Neural crest cell (in vitro differentiated cells): Measurements from ENCODE around the gene PCBP3. TPM values are rescaled to one million over a fixed set of nuclear protein-coding genes. Genes with fewer than 3 reads are reported as not detected.

Source experiments
- DNase-seq: peaks from one replicate; pipeline ENCODE4 v3.0.0; 2021; ENCODE audit warnings: low read depth, mixed read lengths, low spot score
- H3K27ac Mint-ChIP-seq: one replicate; pipeline ENCODE4 v1.8.0; 2021; ENCODE audit warnings: mild to moderate bottlenecking, mixed read lengths; ENCODE audit not compliant: unreplicated experiment
- H3K27me3 Mint-ChIP-seq: 2 replicates; pipeline ENCODE4 v1.8.0; 2021; ENCODE audit warnings: low read depth, mild to moderate bottlenecking, mixed read lengths
- H3K36me3 Mint-ChIP-seq: 2 replicates; pipeline ENCODE4 v1.8.0; 2021; ENCODE audit warnings: low read depth, mild to moderate bottlenecking, mixed read lengths
- H3K4me1 Mint-ChIP-seq: 2 replicates; pipeline ENCODE4 v1.8.0; 2021; ENCODE audit warnings: mixed read lengths
- H3K4me3 Mint-ChIP-seq: one replicate; pipeline ENCODE4 v1.8.0; 2021; ENCODE audit warnings: mild to moderate bottlenecking, mixed read lengths
- H3K9me3 Mint-ChIP-seq: 2 replicates; pipeline ENCODE4 v1.8.0; 2021; ENCODE audit warnings: mixed read lengths
- CTCF ChIP-seq: fragments of 200-600 bp; sonication (generic); conservative IDR thresholded peaks from 2 replicates; pipeline ENCODE4 v1.5.0; 2021; ENCODE audit warnings: antibody characterized with exemption, mild to moderate bottlenecking
- total RNA-seq: library from RNA; stranded (reverse); gene quantifications from 2 replicates; pipeline ENCODE4 v1.2.1, GENCODE V29; 2021

PCBP3 gene
- total RNA-seq, 1 donor from 2014 or later: 5.1 TPM

DNA sequence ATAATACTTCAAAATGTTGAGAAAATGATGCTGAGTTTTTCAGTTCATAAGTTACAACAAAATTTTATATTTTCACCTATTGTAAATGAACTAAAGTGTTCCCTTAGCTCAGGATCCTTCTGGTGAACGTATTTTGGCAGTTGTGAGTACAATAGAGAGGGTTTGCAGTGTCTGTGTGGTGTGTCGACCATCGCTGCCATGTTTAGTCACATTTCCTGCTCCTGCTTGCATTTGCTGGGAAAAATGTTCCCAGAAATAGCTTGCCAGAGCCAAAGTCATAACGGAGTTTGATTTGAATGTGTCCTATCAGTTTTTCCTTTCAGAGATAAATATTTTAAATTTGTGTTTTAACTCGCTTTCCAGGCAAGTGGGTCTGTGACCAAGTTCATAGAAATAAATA, 220.9 kb downstream of the PCBP3 start:
- Mint-ChIP-seq H3K27me3 (no peaks in the 10 kb centered on the region), H3K36me3 (no peaks in the 10 kb centered on the region), H3K4me1 (no peaks in the 10 kb centered on the region), H3K4me3 (no peak overlapping the region), H3K9me3 (no peaks in the 10 kb centered on the region), H3K27ac (no peak overlapping the region)
- no peak for TF ChIP-seq CTCF
- DNase-seq: no peak

DNA sequence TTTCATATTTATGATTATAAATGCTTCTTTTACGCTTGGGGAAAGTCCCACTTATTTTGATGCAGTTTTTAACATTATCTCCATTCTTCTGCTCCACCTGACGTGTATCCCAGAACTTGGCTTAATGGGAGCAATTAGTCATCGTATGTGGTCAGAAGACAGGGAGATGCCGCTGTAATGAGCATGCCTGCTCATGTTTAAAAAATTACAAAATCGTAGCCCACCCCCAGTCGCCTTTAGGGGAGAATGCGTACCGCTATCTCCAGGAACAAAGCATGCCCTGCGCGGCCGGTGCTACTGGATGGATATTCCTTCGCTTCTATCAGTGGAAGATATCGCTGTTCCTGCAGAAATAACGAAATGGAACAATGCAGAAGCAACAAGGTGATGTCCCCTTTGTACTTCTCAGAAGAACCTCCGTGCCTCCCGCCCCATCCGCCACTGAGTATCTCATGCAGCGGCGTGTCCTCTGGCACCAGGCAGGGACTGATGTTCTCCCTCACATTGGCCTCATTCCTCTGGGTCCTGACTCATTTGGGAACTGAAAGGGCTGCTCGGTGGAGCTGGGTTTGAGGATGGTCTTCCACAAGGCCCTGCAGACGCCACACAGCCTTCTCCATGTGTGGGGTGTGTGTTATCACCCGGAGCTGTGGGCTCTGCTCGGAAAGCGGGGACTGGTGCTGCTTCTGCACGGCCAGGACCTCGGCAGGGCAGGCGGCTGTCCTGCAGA, 221.7 kb downstream of the PCBP3 start:
- DNase-seq: no peak

GRCh38 chr21:45866551-45866950, 223.0 kb downstream of the PCBP3 start:
- no peaks in the 10 kb centered on the region for H3K36me3 Mint-ChIP-seq
- TF ChIP-seq CTCF: no peak
- no peak overlapping the region for H3K4me3 Mint-ChIP-seq
- no peaks in the 10 kb centered on the region for H3K9me3 Mint-ChIP-seq
- no peak overlapping the region for H3K27ac Mint-ChIP-seq
- H3K4me1 Mint-ChIP-seq: no peaks in the 10 kb centered on the region
- H3K27me3 Mint-ChIP-seq: no peaks in the 10 kb centered on the region
- DNase-seq: no peak

More for the DNA sequence above, 221.7 kb downstream of the PCBP3 start:
- no peak for TF ChIP-seq CTCF
- Mint-ChIP-seq H3K4me1 (no peaks in the 10 kb centered on the region), H3K36me3 (no peaks in the 10 kb centered on the region), H3K27ac (no peak overlapping the region), H3K9me3 (no peaks in the 10 kb centered on the region), H3K27me3 (no peaks in the 10 kb centered on the region), H3K4me3 (no peak overlapping the region)

DNA sequence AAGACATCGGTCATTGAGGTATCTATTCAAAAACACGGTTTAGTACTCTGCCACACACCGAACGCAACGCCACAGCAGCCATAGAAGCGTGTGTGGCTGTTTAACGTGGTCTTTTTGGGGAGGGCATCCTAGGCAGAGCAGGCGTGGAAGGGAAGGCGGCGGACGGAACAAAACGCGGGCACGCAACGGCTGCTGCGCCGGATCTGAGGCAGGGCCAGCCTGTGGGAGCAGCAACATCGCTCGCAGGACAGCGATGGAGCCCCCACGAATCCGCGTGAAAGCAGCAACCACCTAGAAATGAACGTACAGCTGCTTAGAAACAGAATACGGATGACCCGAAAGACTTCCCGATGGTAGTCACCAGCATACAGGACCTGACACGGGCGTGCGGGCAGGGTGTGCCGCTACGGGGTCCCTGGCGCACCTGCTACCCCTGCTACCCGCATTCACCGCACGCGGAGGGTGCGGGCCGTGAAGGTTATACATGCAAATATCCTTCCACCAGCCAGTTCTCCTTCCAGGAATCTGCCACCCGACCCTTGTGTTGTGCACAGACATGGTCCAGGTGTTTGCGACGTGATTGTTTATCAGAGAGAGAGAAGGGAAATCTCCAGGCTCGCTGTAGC, 223.6 kb downstream of the PCBP3 start:
- TF ChIP-seq CTCF: no peak
- DNase-seq: no peak
- Mint-ChIP-seq H3K27me3 (no peaks in the 10 kb centered on the region), H3K36me3 (no peaks in the 10 kb centered on the region), H3K4me3 (no peak overlapping the region), H3K9me3 (no peaks in the 10 kb centered on the region), H3K27ac (peak overlapping the region; percentile 70), H3K4me1 (no peaks in the 10 kb centered on the region)

DNA sequence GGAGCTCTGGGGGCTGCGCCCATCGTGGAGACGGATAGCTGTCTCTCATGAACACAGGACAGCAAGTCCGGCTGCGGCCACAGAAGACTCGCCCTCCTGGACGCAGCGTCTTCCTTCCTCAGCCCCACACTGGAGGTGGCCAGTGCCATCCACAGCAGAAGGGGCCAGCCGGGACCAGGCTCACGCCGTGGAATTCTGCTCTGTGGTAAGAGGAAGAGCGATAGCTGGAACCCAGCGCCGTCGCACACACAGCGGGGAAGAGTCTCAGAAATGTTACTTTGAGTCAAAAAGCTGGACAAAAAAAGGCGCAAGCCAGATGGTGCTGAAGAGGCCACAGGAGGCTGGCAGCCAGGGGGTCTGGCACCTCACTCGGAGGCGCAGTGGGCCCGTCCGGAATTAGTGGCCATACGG, 224.2 kb downstream of the PCBP3 start:
- H3K27me3 Mint-ChIP-seq: no peaks in the 10 kb centered on the region
- no peaks in the 10 kb centered on the region for H3K9me3 Mint-ChIP-seq
- no peaks in the 10 kb centered on the region for H3K4me1 Mint-ChIP-seq
- DNase-seq: no peak
- no peaks in the 10 kb centered on the region for H3K36me3 Mint-ChIP-seq
- TF ChIP-seq CTCF: no peak
- H3K4me3 Mint-ChIP-seq: no peak overlapping the region
- H3K27ac Mint-ChIP-seq: peak overlapping the region; percentile 70
